Measurements from ENCODE around the gene ZNF516. TPM values are rescaled to one million over a fixed set of nuclear protein-coding genes. Genes with fewer than 3 reads are reported as not detected.

The ZNF516 gene
- total and polyA plus RNA-seq, 2 of the 13 experiments (the other 11 are each of a cell fraction or from before 2014, with no cell fraction given), result 16.6 to 18.7 TPM

DNA sequence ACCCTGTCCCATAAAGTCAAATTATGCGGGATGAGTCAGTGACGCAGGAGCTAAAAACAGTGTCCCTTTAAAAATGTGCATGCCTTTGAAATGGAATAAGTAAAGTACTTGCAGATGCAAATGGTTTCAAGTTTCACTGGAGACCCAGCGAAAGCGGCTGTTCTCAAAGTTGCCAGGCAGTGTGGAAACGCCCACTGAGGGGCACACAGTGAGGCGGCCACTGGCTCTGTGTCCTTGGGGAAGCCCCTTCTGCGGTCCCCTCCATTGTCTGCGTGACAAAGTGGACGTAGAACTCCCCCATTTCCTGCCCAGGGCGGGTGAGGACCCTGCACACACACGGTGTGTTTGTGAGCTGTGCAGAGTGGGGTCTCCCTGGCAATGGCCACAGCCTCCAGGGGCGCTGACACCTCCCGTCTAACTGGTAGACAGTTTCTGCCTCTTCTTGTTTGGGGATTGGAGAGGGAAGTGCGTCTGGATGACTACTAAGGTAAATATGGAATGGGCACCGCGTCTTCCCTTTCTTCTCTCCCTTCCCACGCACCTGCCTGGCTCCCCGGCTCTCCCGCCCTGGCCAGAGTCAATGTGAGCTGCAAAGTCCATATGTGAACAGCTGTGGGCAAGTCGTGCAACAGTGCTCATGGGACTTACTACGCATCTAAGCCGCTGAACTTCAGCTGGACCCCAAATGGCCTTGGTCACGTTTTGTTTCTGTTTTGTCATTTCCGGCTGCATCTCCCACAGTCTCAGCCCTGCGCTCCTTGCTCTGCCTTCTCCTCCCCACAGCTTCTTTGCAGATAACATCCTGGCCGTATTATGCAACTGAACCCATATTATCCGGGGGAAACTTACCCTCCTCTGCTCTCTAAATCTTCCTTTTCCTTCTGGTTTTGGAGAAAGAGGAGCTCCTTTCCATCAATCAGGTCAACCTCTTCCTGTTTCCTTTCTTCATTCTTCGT, 33.7 kb upstream of the ZNF516 start (continued):
- no peak for TF ChIP-seq HNF1A (IDR thresholded peaks at IDR 0.05; ENCODE audit: low read depth)
- no peak for TF ChIP-seq HNF1A (CRISPR knock-in tag; IDR thresholded peaks at IDR 0.05; ENCODE audit: borderline replicate concordance)

GRCh38 chr18:76525911-76526310, 30.9 kb upstream of the ZNF516 start:
- whole genome bisulfite sequencing (ENCODE audit: low lambda C conversion rate), result 29% methylated on average over 3 of the region's 3 CpGs
- Histone ChIP-seq H3K4me3 (replicated peaks in 1 of 3; ENCODE audit: insufficient read depth in 1 of 3, low read depth in 2 of 3, low read length in 3 of 3) (no peak overlapping the region), H3K9me3 (ENCODE audit: low read length) (no peaks in the 10 kb centered on the region), H3K79me2 (ENCODE audit: insufficient read depth, low read length) (no peaks in the 10 kb centered on the region), H3K4me2 (ENCODE audit: low read depth, low read length) (no peak overlapping the region), H3K9ac (ENCODE audit: insufficient read depth, low read depth, low read length) (no peak overlapping the region), H3K27me3 (ENCODE audit: control insufficient read depth in 1 of 2, insufficient read depth in 2 of 2, low read length in 2 of 2) (peaks cover 2 to 37% of the 10 kb centered on the region in 2 experiments; a peak in 4 of 5 replicates), H3K27ac (ENCODE audit: extremely low read length, insufficient read depth, low read length) (no peak overlapping the region), H2AFZ (ENCODE audit: low read length) (no peak overlapping the region), H4K20me1 (ENCODE audit: insufficient read depth, low read length) (no peaks in the 10 kb centered on the region), H3K36me3 (replicated peaks in 1 of 2; ENCODE audit: control insufficient read depth in 1 of 2, insufficient read depth in 2 of 2, low read length in 2 of 2) (no peaks in the 10 kb centered on the region), H3K4me1 (ENCODE audit: insufficient read depth, low read length) (peaks cover 25% of the 10 kb centered on the region)
- CTCF ChIA-PET (ENCODE audit: low intra/inter-chr PET ratio, low total read pairs), result no interaction called here
- no TSS peak for BruUV-seq (replicated peaks)
- intact Hi-C loops (cut with micrococcal nuclease; ENCODE audit: unreplicated experiment) (no loop called here), in situ Hi-C loops (cut with HindIII; ENCODE audit: extremely low pct_ligation_motif_present, low pct_unique_long_range_greater_than_20kb) (no loop called here)
- POLR2A ChIA-PET, result no interaction called here
- no peak for FAIRE-seq
- ATAC-seq, result no peak
- no peak for DNase-seq (ENCODE audit: low spot score)
- no peak for TF ChIP-seq ZFP91 (CRISPR knock-in tag; IDR thresholded peaks at IDR 0.05; ENCODE audit: borderline replicate concordance)
- no peak for TF ChIP-seq ZFP37 (CRISPR knock-in tag; IDR thresholded peaks at IDR 0.05; ENCODE audit: borderline replicate concordance)
- no peak for TF ChIP-seq ZFP90 (CRISPR knock-in tag; IDR thresholded peaks at IDR 0.05; ENCODE audit: borderline replicate concordance)
- TF ChIP-seq ZNF232 (CRISPR knock-in tag; IDR thresholded peaks at IDR 0.05; ENCODE audit: borderline replicate concordance), result no peak
- TF ChIP-seq ZBTB33 (CRISPR knock-in tag; IDR thresholded peaks at IDR 0.05), result no peak
- no peak for TF ChIP-seq SMYD3 (CRISPR knock-in tag; IDR thresholded peaks at IDR 0.05)
- no peak for TF ChIP-seq BATF2 (CRISPR knock-in tag; IDR thresholded peaks at IDR 0.05)
- no peak for TF ChIP-seq MTERF4 (CRISPR knock-in tag; IDR thresholded peaks at IDR 0.05)
- TF ChIP-seq KDM4B (CRISPR knock-in tag; IDR thresholded peaks at IDR 0.05), result no peak
- TF ChIP-seq HHEX (CRISPR knock-in tag; IDR thresholded peaks at IDR 0.05), result no peak
